Lower leg skin (tissue), 4 donors: ENCODE measurements around the gene C2. TPM values are rescaled to one million over a fixed set of nuclear protein-coding genes. Genes with fewer than 3 reads are reported as not detected.

Experiments used
- DNase-seq, 2 donors: peaks; one replicate each; pipeline ENCODE4 v3.0.0-alpha.2; 2019; ENCODE audit warnings: low spot score in 2 of 2
- H3K4me3 ChIP-seq: fragments of 200-600 bp; sonication (generic); 2 replicates; pipeline ENCODE4 v1.5.1; 2017; ENCODE audit warnings: mild to moderate bottlenecking, low read depth; ENCODE audit not compliant: poor library complexity, severe bottlenecking
- CTCF ChIP-seq, 3 donors: fragments of 450-650 bp; IDR thresholded peaks; one replicate each; pipeline ENCODE4 v1.5.1; 2016; ENCODE audit warnings: antibody characterized with exemption in 3 of 3, mild to moderate bottlenecking in 3 of 3, moderate library complexity in 2 of 3
- POLR2A ChIP-seq, 2 donors: fragments of 450-650 bp; IDR thresholded peaks; one replicate each; pipeline ENCODE4 v1.6.1; 2016 to 2017; ENCODE audit warnings: antibody characterized with exemption in 2 of 2, mild to moderate bottlenecking in 1 of 2, moderate library complexity in 1 of 2
- WGBS, 2 donors: methylation state at CpG; one replicate each; pipeline ENCODE4 v1.1.5; 2018; 5-methylcytosine and 5-hydroxymethylcytosine counted together
- intact Hi-C: fragments of 100-400 bp; cut with DNase I; formaldehyde crosslinking; loops from one replicate; pipeline ENCODE4 v1.15.0; 2023; ENCODE audit warnings: low total_unique reads
- total RNA-seq, 4 donors: library from RNA; depleted of rRNA; stranded (reverse); fragments of >200 nt; gene quantifications; one replicate each; pipeline ENCODE4 v1.1.0, GENCODE V29; 2016

C2 gene
- total RNA-seq, result 1 to 10 TPM; 4.9 to 7.7 (median 6.7) TPM

- no peak within 1 kb of the TSS for H3K4me3 ChIP-seq
- 66 to 77% methylated on average over 11 of the region's 11 CpGs for WGBS, 2 donors
- TF ChIP-seq POLR2A (IDR thresholded peaks at IDR 0.05), result no peak
- TF ChIP-seq CTCF (IDR thresholded peaks at IDR 0.05), result no peak
- intact Hi-C loops, result no loop called here
- no peak for DNase-seq
Observed at GRCh38 chr6:31927242-31927862, at the start of gene C2. C2 (plus strand) TSS chr6:31927717; CDS start chr6:31927753, 36 bp downstream.

- WGBS, 2 donors, result 87% methylated on average over 3 of the region's 3 CpGs
- no peak for TF ChIP-seq POLR2A (IDR thresholded peaks at IDR 0.05)
- TF ChIP-seq CTCF (IDR thresholded peaks at IDR 0.05), result no peak
- no peak overlapping the region for H3K4me3 ChIP-seq
- DNase-seq, result no peak
- intact Hi-C loops, result no loop called here
Observed at GRCh38 chr6:31878222-31878621, 49.3 kb upstream of the C2 start.

GRCh38 chr6:31878726-31879125, 48.8 kb upstream of the C2 start, which contains the start of gene SLC44A4:
SLC44A4 (minus strand) TSS chr6:31878997; CDS start chr6:31878980, 17 bp downstream.
- 54 to 58% methylated on average over 18 of the region's 18 CpGs for WGBS, 2 donors
- TF ChIP-seq CTCF (IDR thresholded peaks at IDR 0.05), result no peak
- TF ChIP-seq POLR2A (IDR thresholded peaks at IDR 0.05), result no peak
- no peak within 1 kb of the TSS for H3K4me3 ChIP-seq
- intact Hi-C loops, result no loop called here
- no peak for DNase-seq

- H3K4me3 ChIP-seq, result no peak overlapping the region
- DNase-seq, result no peak
- intact Hi-C loops, result no loop called here
- 55 to 70% methylated on average over 13 of the region's 13 CpGs for WGBS, 2 donors
- no peak for TF ChIP-seq CTCF (IDR thresholded peaks at IDR 0.05)
- TF ChIP-seq POLR2A (IDR thresholded peaks at IDR 0.05), result no peak
Observed at GRCh38 chr6:31879143-31879542, 48.4 kb upstream of the C2 start.

GRCh38 chr6:31879901-31880300, 47.6 kb upstream of the C2 start:
- no peak overlapping the region for H3K4me3 ChIP-seq
- intact Hi-C loops, result no loop called here
- DNase-seq, result no peak
- no peak for TF ChIP-seq CTCF (IDR thresholded peaks at IDR 0.05)
- TF ChIP-seq POLR2A (IDR thresholded peaks at IDR 0.05), result no peak
- 53 to 57% methylated on average over 10 of the region's 10 CpGs for WGBS, 2 donors

- TF ChIP-seq POLR2A (IDR thresholded peaks at IDR 0.05) (no peak), CTCF (IDR thresholded peaks at IDR 0.05) (no peak)
- 88 to 91% methylated on average over 10 of the region's 10 CpGs for WGBS, 2 donors
- no peak for DNase-seq
- H3K4me3 ChIP-seq, result no peak overlapping the region
- intact Hi-C loops, result no loop called here
Observed at GRCh38 chr6:31880616-31881015, 46.9 kb upstream of the C2 start.
